ENCODE results near the gene STK11IP. TPM values are rescaled to one million over a fixed set of nuclear protein-coding genes. Genes with fewer than 3 reads are reported as not detected.

STK11IP gene
- 13.0 and 14.7 TPM in 2 replicates for total RNA-seq
- polyA plus RNA-seq (2012), result 22.2 TPM

- DNase-seq (ENCODE audit: low read depth), result peak; percentile 99
Observed at GRCh38 chr2:219597552-219598307, at the start of gene STK11IP. Gene STK11IP (plus strand): TSS chr2:219597857. CDS start chr2:219598120, 263 bp downstream.

- no peak for DNase-seq (ENCODE audit: low read depth)
Observed at GRCh38 chr2:219548990-219549389, 48.7 kb upstream of the STK11IP start.

GRCh38 chr2:219549619-219550018, 48.0 kb upstream of the STK11IP start:
- DNase-seq (ENCODE audit: low read depth), result no peak

- peak; percentile 67 for DNase-seq (ENCODE audit: low read depth)
Observed at GRCh38 chr2:219551441-219552381, 45.9 kb upstream of the STK11IP start.

GRCh38 chr2:219552382-219553167, 45.1 kb upstream of the STK11IP start:
- DNase-seq (ENCODE audit: low read depth), result peak; percentile 86

GRCh38 chr2:219553168-219553417, 44.6 kb upstream of the STK11IP start:
- DNase-seq (ENCODE audit: low read depth), result no peak

GRCh38 chr2:219553463-219553963, 44.1 kb upstream of the STK11IP start:
- DNase-seq (ENCODE audit: low read depth), result no peak

GRCh38 chr2:219554350-219554749, 43.3 kb upstream of the STK11IP start:
- DNase-seq (ENCODE audit: low read depth), result no peak

- DNase-seq (ENCODE audit: low read depth), result no peak
Observed at GRCh38 chr2:219555956-219556355, 41.7 kb upstream of the STK11IP start.

- no peak for DNase-seq (ENCODE audit: low read depth)
Observed at GRCh38 chr2:219556413-219556812, 41.2 kb upstream of the STK11IP start.

- no peak for DNase-seq (ENCODE audit: low read depth)
Observed at GRCh38 chr2:219557320-219557719, 40.3 kb upstream of the STK11IP start.

GRCh38 chr2:219557791-219558785, 39.6 kb upstream of the STK11IP start:
- DNase-seq (ENCODE audit: low read depth), result no peak

- no peak for DNase-seq (ENCODE audit: low read depth)
Observed at GRCh38 chr2:219559156-219559915, 38.3 kb upstream of the STK11IP start.

- DNase-seq (ENCODE audit: low read depth), result no peak
Observed at GRCh38 chr2:219560037-219560892, 37.4 kb upstream of the STK11IP start.

- DNase-seq (ENCODE audit: low read depth), result no peak
Observed at GRCh38 chr2:219560893-219561178, 36.8 kb upstream of the STK11IP start.

GRCh38 chr2:219561179-219562048, 36.2 kb upstream of the STK11IP start:
- no peak for DNase-seq (ENCODE audit: low read depth)
